GM21526 (cell line): Measurements from ENCODE around the gene SLC17A9.
A peak's percentile ranks its signal among the peaks of the same experiment; 100 is the strongest.

Experiments used
- ATAC-seq: cut with Tn5 transposase; IDR thresholded peaks from one replicate; pipeline ENCODE4 v1.9.1; 2021; ENCODE audit warnings: moderate library complexity; ENCODE audit not compliant: unreplicated experiment, low FRiP score

The SLC17A9 gene

DNA sequence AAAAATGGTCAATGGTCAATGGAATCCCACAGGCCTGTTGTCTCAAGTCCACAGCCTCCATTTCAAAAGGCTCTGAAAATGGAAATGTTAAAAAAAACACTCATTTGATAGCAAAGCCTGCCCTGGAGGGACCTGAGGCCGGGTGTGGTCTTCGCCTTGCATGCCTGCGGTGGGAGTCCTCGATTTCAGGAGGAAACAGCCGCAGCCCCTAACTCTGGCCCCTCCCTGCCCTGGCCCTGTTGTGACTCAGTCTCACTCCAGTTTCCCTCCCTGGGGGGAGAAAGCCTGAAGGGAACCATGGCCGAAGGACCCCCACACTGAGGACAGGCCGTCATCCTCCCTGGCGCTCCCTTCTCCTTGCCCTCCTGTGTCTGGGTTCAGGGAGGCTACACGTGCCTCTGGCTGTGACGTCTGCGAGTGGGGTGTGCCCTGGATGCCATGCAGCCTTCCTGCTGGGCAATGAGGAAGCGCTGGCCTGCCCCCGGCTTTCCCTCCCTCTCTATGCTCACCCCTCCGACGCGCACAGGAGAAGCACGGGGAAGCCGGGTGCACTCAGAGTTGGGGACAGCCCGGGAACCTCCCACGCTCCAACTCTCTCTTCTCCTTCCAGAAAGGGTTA lies 45.0 kb downstream of the SLC17A9 start:
- no peak for ATAC-seq

DNA sequence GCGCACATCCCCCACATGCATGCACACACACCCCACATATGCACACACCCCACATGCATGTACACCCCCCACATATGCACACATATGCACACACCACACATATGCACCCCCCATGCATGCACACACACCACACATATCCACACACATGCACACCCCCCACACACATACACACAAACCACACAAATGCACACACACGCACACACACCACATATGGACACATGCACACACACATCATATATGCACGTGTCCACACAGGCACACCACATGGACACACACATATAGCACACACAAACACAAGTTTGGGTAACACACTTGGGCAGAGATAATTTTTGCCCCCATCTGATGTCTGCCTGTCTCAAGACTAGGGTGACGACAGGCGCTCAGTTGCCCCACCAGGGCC lies 45.9 kb downstream of the SLC17A9 start:
- no peak for ATAC-seq

GRCh38 chr20:62999580-62999979 lies 47.1 kb downstream of the SLC17A9 start:
- ATAC-seq: no peak

DNA sequence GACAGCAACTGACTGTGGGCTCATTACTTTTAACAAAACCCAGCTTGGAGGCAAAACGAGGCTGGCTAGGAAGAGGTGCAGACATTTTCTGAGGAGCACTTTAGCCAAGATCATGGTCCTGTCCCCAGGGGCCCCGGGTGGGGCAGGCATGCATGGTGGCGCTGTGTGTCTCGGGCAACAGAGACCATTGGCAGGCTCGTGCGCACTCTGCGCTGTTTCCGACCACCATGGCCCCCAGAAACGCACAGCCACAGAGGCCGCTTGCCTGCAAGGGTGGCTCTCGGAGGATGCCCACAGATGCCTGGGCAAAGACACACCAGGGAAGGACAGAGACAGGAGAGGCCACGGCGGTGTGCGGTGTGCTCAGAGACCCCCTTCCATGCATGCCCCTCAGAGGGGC lies 47.5 kb downstream of the SLC17A9 start:
- no peak for ATAC-seq

GRCh38 chr20:63000958-63001357 lies 48.4 kb downstream of the SLC17A9 start:
- ATAC-seq: no peak

DNA sequence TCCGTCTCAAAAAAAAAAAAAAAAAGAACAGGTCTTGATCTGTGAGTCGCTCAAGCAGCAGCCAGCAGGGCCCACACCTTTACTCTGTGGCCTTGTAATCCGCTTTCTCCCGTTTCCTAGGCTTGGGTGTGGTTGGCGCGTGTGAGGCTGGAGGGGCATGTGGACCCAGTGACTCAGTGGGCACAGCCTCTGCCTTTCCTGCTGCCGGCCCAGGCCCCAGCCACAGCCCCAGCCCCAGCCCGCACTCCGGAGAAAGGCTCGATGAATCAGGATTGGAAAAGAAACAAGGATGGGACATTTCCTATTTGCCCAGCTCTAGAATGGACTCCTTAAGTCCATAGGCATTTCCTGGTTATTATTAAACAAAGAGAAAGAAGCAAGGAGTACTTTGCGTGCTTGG lies 50.0 kb downstream of the SLC17A9 start:
- ATAC-seq: no peak

- ATAC-seq: no peak
Observed at GRCh38 chr20:63003546-63003945, 51.0 kb downstream of the SLC17A9 start.

GRCh38 chr20:63004607-63005364 lies 52.3 kb downstream of the SLC17A9 start:
- no peak for ATAC-seq

DNA sequence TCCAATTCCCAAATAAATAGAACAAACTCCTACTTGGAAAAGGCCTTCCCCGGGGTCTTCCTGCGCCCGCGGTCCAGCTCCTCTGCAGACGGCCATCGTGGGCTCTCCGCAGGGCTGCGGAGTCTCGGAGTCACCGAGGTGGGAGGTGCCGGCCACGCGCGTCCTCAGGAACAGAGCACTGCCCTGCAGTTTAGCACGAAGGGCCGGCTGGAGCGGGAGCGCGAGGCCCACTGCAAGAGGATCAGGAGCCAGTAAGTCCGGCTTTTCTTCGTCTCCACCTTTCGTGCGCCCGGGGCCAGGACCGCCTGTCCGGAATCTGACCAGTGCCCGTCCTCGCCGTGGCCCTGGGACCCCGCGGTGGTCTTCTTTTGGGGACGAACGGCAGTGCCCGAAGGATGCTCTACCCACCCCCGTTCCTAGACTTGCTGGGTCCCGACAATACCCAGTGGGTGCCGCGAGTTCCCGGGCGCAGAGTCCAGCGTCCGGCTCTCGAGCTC lies 52.9 kb downstream of the SLC17A9 start:
- ATAC-seq: no peak

- ATAC-seq: no peak
Observed at GRCh38 chr20:63005862-63006539, 53.5 kb downstream of the SLC17A9 start.

DNA sequence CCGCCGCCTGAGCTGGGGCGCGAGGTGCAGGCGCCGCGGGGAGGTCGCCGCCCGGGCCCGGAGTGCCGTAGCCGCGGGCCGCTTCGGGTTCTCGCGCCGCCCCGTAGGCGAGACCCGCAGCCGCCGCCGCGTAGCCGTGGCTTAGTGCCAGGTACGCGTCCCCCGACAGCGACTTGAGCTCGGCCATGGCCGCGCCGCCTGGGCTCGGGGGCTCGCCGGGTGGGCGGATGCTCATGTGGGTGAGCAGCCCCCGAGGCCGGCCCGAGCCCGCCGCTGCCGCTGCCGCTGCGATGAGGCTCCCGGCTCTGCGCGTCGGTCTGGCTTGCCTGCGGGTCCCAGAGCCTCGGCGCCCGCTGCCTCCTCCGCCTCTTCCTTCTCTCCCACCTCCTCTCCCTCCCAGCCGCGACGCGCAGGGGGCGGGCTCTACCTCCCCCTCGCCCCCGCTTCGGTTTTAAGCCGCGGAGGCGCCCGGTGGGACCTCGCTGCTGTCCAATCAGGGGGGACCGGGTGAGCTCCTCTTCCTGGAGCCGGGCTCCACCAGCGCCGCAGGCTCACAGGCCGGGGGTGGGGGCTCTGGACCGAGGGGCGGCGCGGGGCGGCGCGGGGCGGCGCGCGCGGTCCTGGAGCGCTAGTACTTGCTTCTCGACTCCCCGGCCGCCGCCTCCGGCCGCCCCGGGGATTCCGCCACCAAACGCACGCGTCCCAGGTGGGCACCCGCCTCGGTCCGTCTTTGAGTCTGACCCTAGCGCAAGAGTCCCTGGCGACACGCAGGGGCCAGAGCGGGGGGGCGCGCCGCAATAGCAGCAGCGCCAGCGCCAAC lies 54.2 kb downstream of the SLC17A9 start, which contains the start of gene BHLHE23:
BHLHE23 (minus strand) TSS at position 425 of the 820 bp plus-strand sequence; CDS start at position 235, 190 bp downstream.
- no peak for ATAC-seq

DNA sequence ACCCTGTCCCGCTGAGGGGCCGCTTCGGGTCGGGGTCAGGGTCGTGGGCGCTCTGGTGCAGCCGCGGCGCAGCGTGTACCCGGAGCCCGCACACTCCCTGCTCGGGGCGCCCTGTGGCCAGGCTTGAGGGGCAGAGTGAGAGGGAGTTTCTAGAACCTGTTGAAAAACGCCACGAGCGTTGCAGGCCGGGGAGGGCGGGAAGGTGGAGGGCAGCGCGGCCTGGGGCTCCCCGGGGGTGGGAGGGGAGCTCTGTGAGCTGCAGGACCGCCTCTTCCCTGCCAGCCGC lies 54.8 kb downstream of the SLC17A9 start:
- no peak for ATAC-seq

- no peak for ATAC-seq
Observed at GRCh38 chr20:63007646-63008488, 55.4 kb downstream of the SLC17A9 start.

DNA sequence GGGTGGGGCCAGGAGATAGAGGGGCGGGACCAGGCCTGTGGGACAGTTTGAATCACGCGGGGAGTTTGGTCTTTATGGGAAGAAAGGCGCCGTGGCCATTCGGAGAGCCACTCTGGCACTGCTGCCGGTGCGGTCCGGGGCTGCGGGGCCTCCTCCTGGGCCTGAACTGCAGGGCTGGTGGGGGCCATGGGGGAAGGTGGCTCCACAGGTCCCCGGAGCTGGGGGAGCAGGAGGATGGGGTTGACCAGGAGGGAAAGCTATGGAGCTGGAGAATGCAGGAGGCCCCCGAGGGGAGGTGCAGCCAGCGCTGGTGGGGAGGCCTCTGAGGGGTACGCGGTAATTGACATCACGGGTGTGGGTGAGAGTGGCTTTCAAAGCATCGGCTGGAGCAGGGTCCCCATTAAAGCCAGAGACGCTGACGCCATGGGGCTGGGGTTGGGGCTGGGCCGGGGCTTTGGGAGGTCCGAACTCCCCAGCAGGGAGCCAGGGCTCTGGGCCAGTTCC lies 56.1 kb downstream of the SLC17A9 start:
- ATAC-seq: no peak

GRCh38 chr20:63009045-63009961 lies 56.8 kb downstream of the SLC17A9 start:
- ATAC-seq: peak; percentile 46

- peak; percentile 51 for ATAC-seq
Observed at GRCh38 chr20:63009988-63010769, 57.7 kb downstream of the SLC17A9 start.

DNA sequence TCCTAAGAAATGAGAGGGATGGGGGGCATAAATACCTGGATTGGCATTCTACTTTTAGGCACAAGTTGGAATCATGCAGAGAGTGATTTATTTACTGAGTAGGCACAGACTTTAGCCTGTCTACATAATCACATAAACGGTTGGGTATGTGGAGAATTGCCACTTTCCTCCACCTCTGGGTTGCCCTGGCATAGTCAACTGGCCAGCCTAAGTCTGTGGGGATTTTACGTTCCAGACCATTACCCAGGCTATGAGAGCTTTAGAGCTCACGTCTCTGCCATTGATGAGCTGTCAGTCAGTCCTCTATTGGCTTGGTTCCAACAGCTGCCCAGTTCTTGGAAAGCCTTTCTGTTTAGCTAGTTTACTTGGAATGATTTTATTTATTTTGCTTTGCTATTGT lies 59.3 kb downstream of the SLC17A9 start:
- ATAC-seq: no peak

DNA sequence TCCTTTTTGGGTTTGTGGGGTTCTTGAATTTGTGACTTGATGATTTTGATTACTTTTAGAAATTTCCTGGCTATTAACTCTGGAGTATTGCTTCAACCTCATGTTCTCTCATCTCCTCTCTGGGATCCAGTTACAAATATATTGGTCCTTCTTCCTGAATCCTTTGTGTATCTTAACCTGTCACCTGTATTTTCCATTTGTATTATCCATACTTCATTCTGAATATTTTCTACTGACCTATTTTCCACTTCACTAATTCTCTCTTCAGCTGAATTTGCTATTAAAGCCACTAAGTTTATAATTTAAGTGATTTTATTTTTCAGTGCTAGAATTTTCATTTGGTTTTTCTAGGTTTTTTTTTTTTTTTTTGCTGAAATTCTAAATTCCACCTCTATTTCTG lies 60.7 kb downstream of the SLC17A9 start:
- ATAC-seq: no peak
